Esophagus muscularis mucosa (tissue), 3 donors: ENCODE measurements around the gene CES3.

Source experiments
- POLR2A ChIP-seq: fragments of 450-650 bp; IDR thresholded peaks from one replicate; pipeline ENCODE4 v1.6.1; 2017; ENCODE audit warnings: antibody characterized with exemption, moderate library complexity, mild to moderate bottlenecking, low read depth
- POLR2AphosphoS5 ChIP-seq, 2 donors: sonication (generic); formaldehyde crosslinking; IDR thresholded peaks; one replicate each; pipeline ENCODE4 v1.6.1; 2017; ENCODE audit warnings: antibody characterized with exemption in 2 of 2
- TF ChIP-seq, protein P1 (sequence below), 3 experiments: fragments of 200-600 bp in 2 of 3; fragments of 450-650 bp in 1 of 3; sonication (generic) in 2 of 3; IDR thresholded peaks; one replicate each; pipeline ENCODE4 v1.5.1; 2017 to 2019; ENCODE audit warnings: antibody characterized with exemption in 3 of 3, mild to moderate bottlenecking in 2 of 3, moderate library complexity in 1 of 3

DNA sequence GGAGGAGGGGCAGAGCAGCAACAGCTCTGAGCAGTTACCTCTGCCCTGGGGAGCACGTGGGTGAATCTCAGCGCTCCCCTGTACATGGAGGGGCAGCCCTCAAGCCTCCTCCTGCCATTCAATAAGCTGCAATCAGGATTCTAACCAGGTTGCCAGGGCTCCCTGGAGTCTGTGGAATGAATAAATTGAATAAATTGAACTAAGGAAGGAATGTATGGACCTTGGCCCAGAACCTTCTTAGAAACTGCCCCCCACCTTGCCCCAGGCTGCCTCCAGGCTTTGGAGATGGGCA is 40.8 kb upstream of the CES3 start:
- TF ChIP-seq POLR2AphosphoS5 (IDR thresholded peaks at IDR 0.05) (no peak), POLR2A (no peak)
- TF ChIP-seq, protein P1, sequence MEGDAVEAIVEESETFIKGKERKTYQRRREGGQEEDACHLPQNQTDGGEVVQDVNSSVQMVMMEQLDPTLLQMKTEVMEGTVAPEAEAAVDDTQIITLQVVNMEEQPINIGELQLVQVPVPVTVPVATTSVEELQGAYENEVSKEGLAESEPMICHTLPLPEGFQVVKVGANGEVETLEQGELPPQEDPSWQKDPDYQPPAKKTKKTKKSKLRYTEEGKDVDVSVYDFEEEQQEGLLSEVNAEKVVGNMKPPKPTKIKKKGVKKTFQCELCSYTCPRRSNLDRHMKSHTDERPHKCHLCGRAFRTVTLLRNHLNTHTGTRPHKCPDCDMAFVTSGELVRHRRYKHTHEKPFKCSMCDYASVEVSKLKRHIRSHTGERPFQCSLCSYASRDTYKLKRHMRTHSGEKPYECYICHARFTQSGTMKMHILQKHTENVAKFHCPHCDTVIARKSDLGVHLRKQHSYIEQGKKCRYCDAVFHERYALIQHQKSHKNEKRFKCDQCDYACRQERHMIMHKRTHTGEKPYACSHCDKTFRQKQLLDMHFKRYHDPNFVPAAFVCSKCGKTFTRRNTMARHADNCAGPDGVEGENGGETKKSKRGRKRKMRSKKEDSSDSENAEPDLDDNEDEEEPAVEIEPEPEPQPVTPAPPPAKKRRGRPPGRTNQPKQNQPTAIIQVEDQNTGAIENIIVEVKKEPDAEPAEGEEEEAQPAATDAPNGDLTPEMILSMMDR (IDR thresholded peaks at IDR 0.05) = no peak
